ENCODE measurements around the gene ARFRP1.

ARFRP1 gene

GRCh38 chr20:63688228-63689045 is 19.3 kb downstream of the ARFRP1 start:
- TF ChIP-seq REST (IDR thresholded peaks at IDR 0.05; ENCODE audit: insufficient read depth in 1 of 2, low read depth in 2 of 2, low read length in 2 of 2) (no peak), POLR2AphosphoS5 (IDR thresholded peaks at IDR 0.05; ENCODE audit: low read depth, low read length) (0 out of 2 replicates have a peak, but pooled peaks have one; percentile 7)

- no peak for TF ChIP-seq TAF1 (IDR thresholded peaks at IDR 0.05; ENCODE audit: borderline replicate concordance, insufficient read depth, low read length)
- no peak for TF ChIP-seq FOXP2 (optimal IDR thresholded peaks at IDR 0.05; ENCODE audit: borderline replicate concordance, extremely low read depth, extremely low read length, insufficient read depth)
- no peak for TF ChIP-seq SIN3A (IDR thresholded peaks at IDR 0.05; ENCODE audit: borderline replicate concordance, insufficient read depth, low read length)
- TF ChIP-seq POLR2AphosphoS5 (IDR thresholded peaks at IDR 0.05; ENCODE audit: low read depth, low read length): 0 out of 2 replicates have a peak, but pooled peaks have one; percentile 29
These were observed 20.2 kb downstream of the ARFRP1 start for GRCh38 chr20:63687419-63688178.

GRCh38 chr20:63686492-63687321 is 21.1 kb downstream of the ARFRP1 start:
- peak; percentile 86; the same call in 1 of the 2 replicates for TF ChIP-seq TAF1 (IDR thresholded peaks at IDR 0.05; ENCODE audit: borderline replicate concordance, insufficient read depth, low read length)
- TF ChIP-seq POLR2AphosphoS5 (IDR thresholded peaks at IDR 0.05; ENCODE audit: low read depth, low read length): peak; percentile 64; the same call in 1 of the 2 replicates
- TF ChIP-seq SIN3A (IDR thresholded peaks at IDR 0.05; ENCODE audit: borderline replicate concordance, insufficient read depth, low read length): peak; percentile 82; the same call in 1 of the 2 replicates
- no peak for TF ChIP-seq FOXP2 (optimal IDR thresholded peaks at IDR 0.05; ENCODE audit: borderline replicate concordance, extremely low read depth, extremely low read length, insufficient read depth)
- TF ChIP-seq REST (IDR thresholded peaks at IDR 0.05; ENCODE audit: insufficient read depth in 1 of 2, low read depth in 2 of 2, low read length in 2 of 2): peak; percentile 40 to 53; a peak in 2 of 4 replicates

GRCh38 chr20:63686094-63686491 is 21.7 kb downstream of the ARFRP1 start:
- TF ChIP-seq TAF1 (IDR thresholded peaks at IDR 0.05; ENCODE audit: borderline replicate concordance, insufficient read depth, low read length) (no peak), REST (IDR thresholded peaks at IDR 0.05; ENCODE audit: insufficient read depth in 1 of 2, low read depth in 2 of 2, low read length in 2 of 2) (no peak), POLR2AphosphoS5 (IDR thresholded peaks at IDR 0.05; ENCODE audit: low read depth, low read length) (no peak), SIN3A (IDR thresholded peaks at IDR 0.05; ENCODE audit: borderline replicate concordance, insufficient read depth, low read length) (no peak), FOXP2 (optimal IDR thresholded peaks at IDR 0.05; ENCODE audit: borderline replicate concordance, extremely low read depth, extremely low read length, insufficient read depth) (no peak)
